Naive B cell (primary cell): Measurements from ENCODE around the gene UROC1. TPM values are rescaled to one million over a fixed set of nuclear protein-coding genes. Genes with fewer than 3 reads are reported as not detected.

Experiments
- ATAC-seq, 2 donors: fragments of 150-1000 bp; cut with Tn5 transposase; 2 replicates each; pipeline ENCODE4 v1.10.0; 2021; ENCODE audit warnings: low read depth in 2 of 2, mild to moderate bottlenecking in 2 of 2, moderate library complexity in 2 of 2
- DNase-seq: peaks from one replicate; pipeline ENCODE4 v3.0.0; 2022
- H3K27ac Mint-ChIP-seq, 6 donors: one replicate each; pipeline ENCODE4 v1.8.0; 2020 to 2022; ENCODE audit warnings: mild to moderate bottlenecking in 6 of 6, mixed read lengths in 6 of 6, moderate library complexity in 5 of 6, inconsistent platforms in 2 of 6
- H3K27me3 Mint-ChIP-seq, 3 donors: one replicate each; pipeline ENCODE4 v1.8.0; 2021 to 2022; ENCODE audit warnings: mixed read lengths in 3 of 3, mild to moderate bottlenecking in 1 of 3
- H3K36me3 Mint-ChIP-seq, 2 donors: one replicate each; pipeline ENCODE4 v1.8.0; 2020 to 2022; ENCODE audit warnings: mixed read lengths in 2 of 2, inconsistent platforms in 1 of 2, mild to moderate bottlenecking in 1 of 2
- H3K4me1 Mint-ChIP-seq, 3 donors: one replicate each; pipeline ENCODE4 v1.8.0; 2020 to 2022; ENCODE audit warnings: mixed read lengths in 3 of 3, inconsistent platforms in 1 of 3, mild to moderate bottlenecking in 1 of 3, moderate library complexity in 1 of 3
- H3K4me3 Mint-ChIP-seq, 8 donors: one replicate each; pipeline ENCODE4 v1.8.0; 2020 to 2022; ENCODE audit warnings: mild to moderate bottlenecking in 8 of 8, mixed read lengths in 8 of 8, moderate library complexity in 8 of 8, inconsistent platforms in 2 of 8
- H3K9me3 Mint-ChIP-seq, 7 donors: one replicate each; pipeline ENCODE4 v1.8.0; 2020 to 2022; ENCODE audit warnings: mixed read lengths in 7 of 7, mild to moderate bottlenecking in 5 of 7, inconsistent platforms in 2 of 7, moderate library complexity in 1 of 7
- polyA plus RNA-seq, 6 donors: library from polyadenylated mRNA; unstranded; fragments of 300-500 nt; fragmentation: Illumina TruSeq; gene quantifications; one replicate each; pipeline ENCODE4 v1.2.3, GENCODE V29; 2021; ENCODE audit warnings: low read depth in 6 of 6

Gene UROC1
- polyA plus RNA-seq, 6 donors from 2014 or later, result not detected

- Mint-ChIP-seq H3K4me1 (peaks cover 5 to 15% (median 10%) of the 10 kb centered on the region in 3 donors), H3K9me3 (no peaks in the 10 kb centered on the region), H3K27me3 (peaks cover 3 to 10% (median 6%) of the 10 kb centered on the region in 3 donors), H3K36me3 (no peaks in the 10 kb centered on the region), H3K4me3 (peak overlapping the region in 1 of 8 donors; percentile 35), H3K27ac (peak overlapping the region in 2 of 6 donors; percentile 9 to 29)
- DNase-seq, result no peak
- no peak for ATAC-seq
These were observed 29.4 kb downstream of the UROC1 start for GRCh38 chr3:126488185-126488584.

DNA sequence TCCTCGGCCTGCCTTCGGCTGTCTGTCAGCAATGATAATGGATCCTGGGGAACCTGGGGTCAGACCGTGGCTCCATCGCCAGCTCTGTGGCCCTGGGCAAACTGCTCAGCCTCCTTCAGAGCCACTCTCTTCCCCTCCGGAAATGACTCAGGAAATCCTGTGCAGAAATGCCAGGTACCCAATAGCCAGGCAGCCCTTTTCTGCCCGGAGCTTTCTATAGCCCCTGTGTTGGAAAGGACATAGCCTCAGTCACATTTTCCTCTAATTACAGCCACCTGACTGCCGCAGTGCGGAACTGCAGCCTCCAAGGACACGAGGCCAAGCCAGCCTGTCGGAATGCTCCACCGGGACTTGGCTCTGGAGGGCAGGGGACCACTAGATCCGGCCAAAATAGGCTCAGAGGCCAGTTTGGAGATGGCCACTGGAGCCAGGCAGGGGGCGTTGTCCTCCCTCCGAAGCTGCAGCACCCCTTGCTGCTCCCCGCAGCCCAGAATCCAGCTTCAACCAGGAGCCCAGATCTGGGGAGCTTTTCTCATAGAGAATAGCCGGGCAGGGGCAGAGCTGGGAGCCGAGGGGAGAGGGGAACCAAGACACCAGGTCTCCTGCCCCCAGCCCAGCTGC, 30.3 kb downstream of the UROC1 start:
- Mint-ChIP-seq H3K9me3 (no peaks in the 10 kb centered on the region), H3K27me3 (peaks cover 3 to 10% (median 6%) of the 10 kb centered on the region in 3 donors), H3K36me3 (no peaks in the 10 kb centered on the region), H3K27ac (peak overlapping the region in 1 of 6 donors; percentile 17), H3K4me3 (no peak overlapping the region), H3K4me1 (peaks cover 10 to 15% (median 10%) of the 10 kb centered on the region in 3 donors)
- ATAC-seq, result no peak
- DNase-seq, result no peak

DNA sequence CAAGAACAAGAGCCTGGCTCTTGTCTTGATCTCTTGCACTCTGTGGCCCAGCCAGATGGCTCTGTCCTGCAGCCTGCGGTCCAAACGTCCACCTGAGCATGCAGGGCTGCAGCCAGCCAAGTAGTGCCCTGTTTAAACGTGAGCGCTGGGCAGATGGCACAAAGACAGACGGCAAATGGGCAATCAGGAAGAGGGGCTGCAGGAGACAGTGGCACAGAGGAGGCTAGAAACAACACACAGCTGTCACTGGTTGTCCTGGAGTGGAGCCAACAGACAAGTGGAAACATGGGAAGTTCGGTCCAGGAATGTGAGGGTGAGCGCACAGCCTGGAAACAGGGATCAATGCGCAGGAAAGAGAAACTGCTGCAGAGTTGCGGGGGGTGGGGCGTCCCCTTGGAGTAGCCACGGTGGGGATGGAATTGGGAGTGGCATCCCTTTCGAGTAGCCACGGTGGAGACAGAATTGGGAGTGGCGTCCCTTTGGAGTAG, 31.2 kb downstream of the UROC1 start:
- H3K36me3 Mint-ChIP-seq, result no peaks in the 10 kb centered on the region
- no peak overlapping the region for H3K4me3 Mint-ChIP-seq
- H3K4me1 Mint-ChIP-seq, result peaks cover 10 to 15% (median 10%) of the 10 kb centered on the region in 3 donors
- no peaks in the 10 kb centered on the region for H3K9me3 Mint-ChIP-seq
- DNase-seq (no peak), ATAC-seq (no peak)
- peaks cover 3 to 10% (median 6%) of the 10 kb centered on the region in 3 donors for H3K27me3 Mint-ChIP-seq
- no peak overlapping the region for H3K27ac Mint-ChIP-seq

DNA sequence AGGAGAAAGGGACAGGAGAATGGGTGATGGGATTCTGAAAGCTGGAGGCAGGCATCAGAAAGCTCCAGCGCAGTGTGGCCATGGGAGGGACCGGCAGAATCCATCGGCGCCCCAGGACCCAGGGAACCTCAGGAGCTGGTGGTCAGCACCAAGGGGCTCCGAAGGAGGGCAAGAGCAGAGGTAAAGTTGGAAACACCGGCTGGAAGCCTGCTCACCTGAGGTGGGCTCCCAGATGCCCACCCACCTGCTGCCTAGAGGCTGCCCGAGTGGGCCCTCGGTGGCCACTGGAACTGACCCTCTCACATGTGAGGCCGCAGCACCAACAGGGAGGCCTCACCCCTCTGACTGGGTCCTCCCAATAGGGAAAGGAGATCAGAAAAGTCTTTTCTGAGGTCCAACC, 31.6 kb downstream of the UROC1 start:
- peaks cover 10 to 15% (median 10%) of the 10 kb centered on the region in 3 donors for H3K4me1 Mint-ChIP-seq
- H3K27ac Mint-ChIP-seq, result peak overlapping the region in 1 of 6 donors; percentile 76

GRCh38 chr3:126485176-126485897, 32.2 kb downstream of the UROC1 start:
- H3K36me3 Mint-ChIP-seq, result no peaks in the 10 kb centered on the region

More for the DNA sequence above, 31.6 kb downstream of the UROC1 start:
- DNase-seq (no peak), ATAC-seq (no peak)
- Mint-ChIP-seq H3K9me3 (no peaks in the 10 kb centered on the region), H3K27me3 (peaks cover 3 to 10% (median 6%) of the 10 kb centered on the region in 3 donors), H3K36me3 (no peaks in the 10 kb centered on the region), H3K4me3 (no peak overlapping the region)

GRCh38 chr3:126484662-126485061, 32.9 kb downstream of the UROC1 start:
- H3K4me1 Mint-ChIP-seq, result peaks cover 10 to 15% (median 10%) of the 10 kb centered on the region in 3 donors
- ATAC-seq, result no peak

More at GRCh38 chr3:126485176-126485897, 32.2 kb downstream of the UROC1 start:
- Mint-ChIP-seq H3K27me3 (peaks cover 6 to 10% (median 7%) of the 10 kb centered on the region in 3 donors), H3K27ac (peak overlapping the region in 1 of 6 donors; percentile 76), H3K4me1 (peaks cover 10 to 15% (median 10%) of the 10 kb centered on the region in 3 donors), H3K4me3 (no peak overlapping the region), H3K9me3 (no peaks in the 10 kb centered on the region)
- DNase-seq (no peak), ATAC-seq (no peak)

DNA sequence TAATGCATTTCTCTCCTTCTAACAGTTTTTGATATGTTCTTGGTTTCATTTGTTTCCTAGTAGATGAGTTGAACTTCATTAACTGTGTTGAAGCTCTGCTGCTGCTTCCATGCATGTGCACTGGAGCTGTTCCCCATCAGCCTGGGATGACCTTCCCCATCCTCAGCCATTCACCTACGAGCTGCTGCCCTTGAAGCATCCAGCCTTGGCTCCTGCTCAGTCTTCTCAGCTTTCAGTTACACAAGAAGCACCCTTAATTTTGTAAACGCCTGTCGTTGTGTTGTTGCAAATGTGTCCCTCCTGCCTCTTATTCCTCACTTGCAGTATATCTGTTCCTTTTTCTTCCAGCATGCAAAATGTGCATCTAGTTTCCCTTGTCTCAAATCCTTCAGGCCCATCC, 33.4 kb downstream of the UROC1 start:
- H3K4me1 Mint-ChIP-seq, result peaks cover 10 to 15% (median 10%) of the 10 kb centered on the region in 3 donors
- no peak overlapping the region for H3K27ac Mint-ChIP-seq
- H3K27me3 Mint-ChIP-seq, result peaks cover 6 to 10% (median 7%) of the 10 kb centered on the region in 3 donors
- ATAC-seq (no peak), DNase-seq (no peak)
- no peaks in the 10 kb centered on the region for H3K36me3 Mint-ChIP-seq
- H3K9me3 Mint-ChIP-seq, result no peaks in the 10 kb centered on the region
- no peak overlapping the region for H3K4me3 Mint-ChIP-seq

More at GRCh38 chr3:126484662-126485061, 32.9 kb downstream of the UROC1 start:
- no peak for DNase-seq
- no peaks in the 10 kb centered on the region for H3K9me3 Mint-ChIP-seq
- peak overlapping the region in 1 of 6 donors; percentile 49 for H3K27ac Mint-ChIP-seq
- H3K27me3 Mint-ChIP-seq, result peaks cover 6 to 10% (median 7%) of the 10 kb centered on the region in 3 donors
- no peak overlapping the region for H3K4me3 Mint-ChIP-seq
- H3K36me3 Mint-ChIP-seq, result no peaks in the 10 kb centered on the region

GRCh38 chr3:126483321-126483761, 34.2 kb downstream of the UROC1 start:
- H3K27me3 Mint-ChIP-seq, result peaks cover 6 to 10% (median 6%) of the 10 kb centered on the region in 3 donors
- H3K36me3 Mint-ChIP-seq, result no peaks in the 10 kb centered on the region
- ATAC-seq, result no peak
- DNase-seq, result no peak
- H3K4me1 Mint-ChIP-seq, result peaks cover 10 to 15% (median 10%) of the 10 kb centered on the region in 3 donors
- no peak overlapping the region for H3K27ac Mint-ChIP-seq
- no peak overlapping the region for H3K4me3 Mint-ChIP-seq
- H3K9me3 Mint-ChIP-seq, result no peaks in the 10 kb centered on the region

GRCh38 chr3:126482503-126483255, 34.9 kb downstream of the UROC1 start:
- H3K9me3 Mint-ChIP-seq, result no peaks in the 10 kb centered on the region
- ATAC-seq (no peak), DNase-seq (no peak)
- no peak overlapping the region for H3K4me3 Mint-ChIP-seq
- no peaks in the 10 kb centered on the region for H3K36me3 Mint-ChIP-seq
- H3K4me1 Mint-ChIP-seq, result peaks cover 10 to 15% (median 10%) of the 10 kb centered on the region in 3 donors
- peaks cover 4 to 10% (median 6%) of the 10 kb centered on the region in 3 donors for H3K27me3 Mint-ChIP-seq
- H3K27ac Mint-ChIP-seq, result peak overlapping the region in 1 of 6 donors; percentile 53

DNA sequence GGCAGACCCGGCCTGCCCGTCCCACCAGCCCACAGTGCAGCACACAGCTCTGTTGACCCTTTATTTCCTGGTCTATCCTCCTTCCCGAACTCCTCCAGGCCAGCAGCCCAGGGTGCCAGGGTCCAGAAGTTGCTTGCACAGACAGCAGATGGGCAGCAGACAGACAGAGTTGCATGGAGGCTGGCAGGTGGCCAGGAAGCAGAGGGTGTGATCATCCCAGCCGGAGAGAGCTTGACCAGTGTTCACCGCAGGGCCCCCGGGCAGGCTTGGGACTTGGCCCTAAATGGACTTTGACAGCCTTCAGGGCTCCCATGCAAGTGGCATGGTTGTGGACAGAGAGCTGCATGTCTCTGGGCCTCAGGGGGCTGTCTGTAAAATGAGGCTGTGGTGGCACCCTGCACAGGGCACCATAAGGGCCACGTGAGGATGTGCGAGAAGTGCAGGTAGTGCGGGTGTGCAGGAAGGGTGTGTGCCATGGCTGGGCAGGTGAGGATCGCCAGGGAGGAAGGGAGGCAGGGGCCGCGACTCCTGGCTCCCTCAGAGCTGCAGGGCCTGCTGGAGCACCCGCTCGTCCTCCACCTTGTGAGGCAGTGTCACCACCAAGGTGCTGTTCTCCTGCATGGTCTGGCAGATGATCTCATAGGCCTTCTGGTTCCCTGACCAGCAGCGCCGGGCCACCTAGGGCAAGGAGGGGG, 35.6 kb downstream of the UROC1 start:
- no peak for DNase-seq
- Mint-ChIP-seq H3K4me3 (no peak overlapping the region), H3K9me3 (no peaks in the 10 kb centered on the region), H3K27me3 (peaks cover 4 to 10% (median 6%) of the 10 kb centered on the region in 3 donors), H3K4me1 (peaks cover 10 to 13% (median 12%) of the 10 kb centered on the region in 3 donors), H3K36me3 (no peaks in the 10 kb centered on the region), H3K27ac (no peak overlapping the region)
- ATAC-seq, result no peak

DNA sequence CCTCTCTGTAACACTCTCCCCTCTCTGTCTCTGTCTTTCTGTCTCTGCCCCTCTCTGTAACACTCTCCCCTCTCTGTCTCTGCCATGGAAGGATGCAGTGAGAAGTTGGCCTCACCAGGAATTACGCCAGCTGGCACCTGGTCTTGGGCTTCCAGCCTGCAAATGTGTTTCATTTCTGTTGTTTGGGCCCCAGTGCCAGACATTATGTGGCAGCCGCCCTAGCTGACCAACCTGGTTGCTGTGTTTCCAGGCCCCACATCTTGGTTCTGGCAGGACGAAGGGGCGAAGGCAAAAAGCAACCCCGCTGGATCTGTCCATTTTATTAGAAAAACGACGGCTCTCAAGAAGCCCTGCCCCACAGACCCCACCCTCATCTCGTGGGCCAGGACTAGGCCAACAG, 36.7 kb downstream of the UROC1 start:
- Mint-ChIP-seq H3K4me3 (peak overlapping the region in 1 of 8 donors; percentile 79), H3K27me3 (peaks cover 4 to 10% (median 6%) of the 10 kb centered on the region in 3 donors), H3K36me3 (no peaks in the 10 kb centered on the region), H3K4me1 (peaks cover 8 to 14% (median 10%) of the 10 kb centered on the region in 3 donors), H3K9me3 (no peaks in the 10 kb centered on the region), H3K27ac (no peak overlapping the region)
- no peak for ATAC-seq
- DNase-seq, result no peak

GRCh38 chr3:126480206-126480605, 37.4 kb downstream of the UROC1 start:
- peaks cover 8 to 14% (median 10%) of the 10 kb centered on the region in 3 donors for H3K4me1 Mint-ChIP-seq
- ATAC-seq, result no peak
- H3K4me3 Mint-ChIP-seq, result peak overlapping the region in 2 of 8 donors; percentile 20 to 79
- H3K9me3 Mint-ChIP-seq, result no peaks in the 10 kb centered on the region
- peaks cover 4 to 10% (median 6%) of the 10 kb centered on the region in 3 donors for H3K27me3 Mint-ChIP-seq
- no peak for DNase-seq
- H3K36me3 Mint-ChIP-seq, result no peaks in the 10 kb centered on the region
- H3K27ac Mint-ChIP-seq, result no peak overlapping the region
